GM12872 (cell line): ENCODE results near the gene LRRN3.

Experiments used
- TF ChIP-seq, protein P1 (sequence below): IDR thresholded peaks from 3 replicates; pipeline ENCODE4 v1.5.1; 2011; ENCODE audit warnings: low read depth, mild to moderate bottlenecking, low read length, moderate library complexity; ENCODE audit not compliant: insufficient read depth

The LRRN3 gene

DNA sequence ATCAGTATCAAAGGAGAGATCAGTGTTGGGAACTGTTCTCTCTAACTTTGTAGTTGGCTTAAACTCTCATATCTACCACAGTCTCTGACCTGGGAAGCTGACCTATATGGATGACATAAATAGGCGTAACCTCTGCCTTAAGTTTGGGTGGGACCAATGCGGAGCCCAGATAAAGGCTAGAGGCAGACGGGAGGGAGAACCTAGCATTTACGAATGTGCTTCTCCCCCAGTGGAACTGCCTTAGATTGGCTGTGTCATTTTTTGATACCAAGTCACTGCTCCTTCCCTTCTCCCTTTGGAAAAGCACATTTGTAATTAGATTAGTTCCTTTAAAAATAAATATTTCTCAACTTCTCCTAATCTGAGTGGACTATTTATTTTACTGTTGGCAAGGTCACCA is 23.7 kb upstream of the LRRN3 start:
- TF ChIP-seq, protein P1, sequence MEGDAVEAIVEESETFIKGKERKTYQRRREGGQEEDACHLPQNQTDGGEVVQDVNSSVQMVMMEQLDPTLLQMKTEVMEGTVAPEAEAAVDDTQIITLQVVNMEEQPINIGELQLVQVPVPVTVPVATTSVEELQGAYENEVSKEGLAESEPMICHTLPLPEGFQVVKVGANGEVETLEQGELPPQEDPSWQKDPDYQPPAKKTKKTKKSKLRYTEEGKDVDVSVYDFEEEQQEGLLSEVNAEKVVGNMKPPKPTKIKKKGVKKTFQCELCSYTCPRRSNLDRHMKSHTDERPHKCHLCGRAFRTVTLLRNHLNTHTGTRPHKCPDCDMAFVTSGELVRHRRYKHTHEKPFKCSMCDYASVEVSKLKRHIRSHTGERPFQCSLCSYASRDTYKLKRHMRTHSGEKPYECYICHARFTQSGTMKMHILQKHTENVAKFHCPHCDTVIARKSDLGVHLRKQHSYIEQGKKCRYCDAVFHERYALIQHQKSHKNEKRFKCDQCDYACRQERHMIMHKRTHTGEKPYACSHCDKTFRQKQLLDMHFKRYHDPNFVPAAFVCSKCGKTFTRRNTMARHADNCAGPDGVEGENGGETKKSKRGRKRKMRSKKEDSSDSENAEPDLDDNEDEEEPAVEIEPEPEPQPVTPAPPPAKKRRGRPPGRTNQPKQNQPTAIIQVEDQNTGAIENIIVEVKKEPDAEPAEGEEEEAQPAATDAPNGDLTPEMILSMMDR = no peak

DNA sequence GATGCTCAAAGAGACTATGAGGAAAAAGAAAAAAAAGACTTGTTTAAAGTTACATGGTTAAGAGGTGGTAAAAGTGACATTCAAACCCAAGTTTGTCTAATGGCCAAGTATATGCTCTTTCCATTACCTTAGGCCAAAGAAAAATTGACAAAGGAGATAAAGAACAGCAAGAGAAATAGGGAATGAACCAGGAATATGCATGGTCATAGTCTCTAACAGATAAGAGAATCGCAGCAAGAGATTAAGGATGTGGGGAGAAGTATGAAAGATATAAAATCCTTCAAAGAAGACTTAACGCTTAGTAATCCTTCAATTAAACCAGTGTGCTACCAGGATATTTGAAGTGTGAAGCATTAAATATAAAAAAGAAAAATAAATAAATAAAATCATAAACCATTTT is 23.2 kb upstream of the LRRN3 start:
- TF ChIP-seq, protein P1 = no peak

DNA sequence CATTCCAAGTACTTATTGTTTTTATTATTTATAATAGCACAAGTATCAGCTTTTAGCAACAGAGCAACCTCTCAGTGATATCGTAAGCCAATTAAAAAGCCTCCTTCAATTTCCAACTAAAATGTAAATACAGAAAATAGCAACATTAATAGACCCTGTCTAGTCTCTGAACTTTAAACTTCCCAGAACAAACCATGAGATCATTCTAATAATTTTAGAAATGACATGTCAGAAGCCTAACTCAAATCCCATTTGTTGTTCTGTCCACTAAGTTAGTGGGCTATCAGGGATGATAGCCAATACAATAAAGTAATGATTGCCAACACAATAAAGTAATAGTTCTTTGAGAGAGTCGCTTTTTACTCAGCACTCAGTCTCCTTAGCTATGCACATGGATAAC is 22.3 kb upstream of the LRRN3 start:
- TF ChIP-seq, protein P1 = no peak

DNA sequence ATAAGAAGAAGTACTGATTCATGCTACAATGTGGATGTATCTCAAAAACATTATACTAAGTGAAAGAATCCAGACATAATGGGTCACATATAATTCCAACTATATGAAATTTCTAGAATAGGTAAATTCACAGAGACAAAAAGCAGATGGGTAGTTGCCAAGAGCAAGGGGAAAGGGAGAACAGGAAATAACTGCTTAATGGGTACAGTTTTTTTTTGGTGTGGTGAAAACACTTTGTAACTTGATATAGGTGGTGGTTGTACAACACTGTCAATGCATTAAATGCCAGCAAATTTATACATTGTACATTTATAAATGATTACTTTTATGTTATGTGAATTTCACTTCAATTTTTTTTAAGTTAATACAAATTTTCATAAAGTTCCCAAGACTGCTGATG is 19.4 kb upstream of the LRRN3 start:
- TF ChIP-seq, protein P1 = no peak

DNA sequence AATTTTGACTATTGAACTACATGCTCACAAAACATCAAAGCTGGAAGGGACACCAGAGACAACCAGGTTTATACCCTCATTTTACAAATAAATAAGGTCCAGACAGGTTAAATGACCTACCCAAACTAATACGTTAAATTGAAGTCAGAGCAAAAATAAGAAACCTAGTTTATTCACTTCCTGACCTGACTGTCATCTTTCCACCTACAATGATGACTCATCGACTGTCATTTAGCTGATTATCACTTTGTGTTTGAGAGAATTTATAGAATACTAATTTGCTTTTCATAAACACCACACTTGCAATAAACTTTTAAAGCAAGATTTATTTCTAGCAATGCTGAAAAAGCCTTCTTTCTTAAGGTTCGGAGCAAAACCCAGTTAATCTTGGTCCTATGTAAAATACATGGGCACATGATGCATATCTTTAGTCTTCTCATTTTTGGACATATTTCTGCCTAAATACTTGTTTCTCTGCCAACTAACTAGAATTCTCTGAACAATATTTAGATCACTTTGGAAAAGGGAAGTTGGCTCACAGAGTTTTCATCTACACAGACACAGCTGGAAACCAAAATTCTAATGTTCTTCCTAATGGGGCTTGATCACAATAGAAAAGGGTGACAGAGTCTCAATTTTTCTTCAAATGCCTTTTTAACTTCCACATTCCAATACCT is 16.7 kb upstream of the LRRN3 start:
- TF ChIP-seq, protein P1 = no peak

DNA sequence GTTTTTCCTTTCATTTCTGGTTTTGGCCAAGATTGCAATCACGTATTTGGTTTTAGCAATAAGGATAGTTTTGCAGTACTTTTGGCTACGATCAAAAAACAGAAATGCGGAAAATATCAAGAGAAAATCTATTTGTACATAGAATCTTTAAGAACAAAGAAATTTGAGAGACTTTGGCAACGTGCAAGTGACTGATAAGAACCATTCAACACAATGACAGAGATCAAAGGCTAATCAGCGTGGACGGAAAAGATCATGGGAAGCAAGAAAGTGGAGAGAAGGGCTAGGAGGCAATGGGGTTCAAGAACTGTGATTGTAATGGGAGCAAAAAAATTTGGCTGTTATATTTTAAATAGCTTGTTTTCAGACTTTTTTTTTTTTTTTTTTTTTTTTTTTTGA is 16.2 kb upstream of the LRRN3 start:
- TF ChIP-seq, protein P1 = no peak

DNA sequence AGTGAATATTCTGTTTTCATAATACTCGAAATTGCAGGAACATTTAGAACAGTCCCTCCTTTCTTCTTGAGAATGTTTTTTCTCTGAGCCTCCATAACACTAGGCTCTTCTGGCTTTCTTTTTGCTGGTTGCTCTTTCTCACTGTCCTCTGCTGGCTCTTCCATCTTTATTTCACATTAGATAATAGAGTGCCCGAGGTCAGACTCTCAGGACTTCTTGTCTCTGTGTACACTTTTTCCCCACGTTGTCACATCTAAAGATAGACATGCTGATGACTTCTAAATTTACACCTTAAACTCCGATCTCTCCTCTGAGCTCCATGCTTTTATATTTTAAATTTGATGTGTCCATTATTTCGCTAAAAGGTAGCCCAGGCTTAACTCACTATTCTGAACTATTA is 15.4 kb upstream of the LRRN3 start:
- TF ChIP-seq, protein P1 = no peak
